Measurements from ENCODE around the gene GALNT14.

The GALNT14 gene

DNA sequence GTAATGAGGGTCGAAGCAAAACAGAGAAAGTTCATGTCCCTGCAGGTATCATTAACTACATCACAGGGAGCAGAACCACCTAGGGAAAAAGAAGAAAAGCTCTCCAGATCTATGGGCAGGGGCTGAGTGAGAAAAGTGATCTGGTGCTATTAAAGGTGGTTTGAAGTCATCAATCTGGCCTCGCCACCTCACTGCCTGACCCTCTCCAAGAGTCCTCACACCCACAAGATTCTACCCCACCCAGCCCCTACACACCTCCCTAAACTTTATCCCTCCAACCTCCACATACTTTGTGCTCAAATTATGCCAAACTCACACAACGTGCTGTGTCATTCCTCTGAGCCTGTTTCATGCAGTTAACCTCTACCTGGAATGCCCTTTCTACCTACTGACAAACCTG is 2.2 kb downstream of the GALNT14 start:
- no peak for DNase-seq (ENCODE audit: low read depth)

DNA sequence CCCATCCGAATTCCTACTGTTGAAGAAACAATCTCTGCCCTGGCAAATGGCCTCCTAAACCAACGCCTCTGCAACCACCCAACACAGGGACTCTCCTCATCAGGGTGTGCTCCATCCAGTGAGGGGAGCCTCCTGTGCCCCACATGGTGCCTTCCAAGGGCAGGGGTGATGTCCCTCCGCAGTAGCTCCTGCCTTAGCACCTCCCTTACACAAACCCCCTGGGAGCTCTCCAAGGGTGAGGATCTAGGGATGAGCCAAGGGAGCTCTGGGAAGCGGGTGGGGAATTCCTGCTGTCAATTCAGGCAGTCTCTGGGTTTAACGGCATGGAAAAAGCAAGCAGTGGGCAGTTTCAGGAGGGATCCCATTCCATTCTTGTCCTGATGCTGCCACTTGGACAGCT is 3.8 kb downstream of the GALNT14 start:
- DNase-seq (ENCODE audit: low read depth): no peak

DNA sequence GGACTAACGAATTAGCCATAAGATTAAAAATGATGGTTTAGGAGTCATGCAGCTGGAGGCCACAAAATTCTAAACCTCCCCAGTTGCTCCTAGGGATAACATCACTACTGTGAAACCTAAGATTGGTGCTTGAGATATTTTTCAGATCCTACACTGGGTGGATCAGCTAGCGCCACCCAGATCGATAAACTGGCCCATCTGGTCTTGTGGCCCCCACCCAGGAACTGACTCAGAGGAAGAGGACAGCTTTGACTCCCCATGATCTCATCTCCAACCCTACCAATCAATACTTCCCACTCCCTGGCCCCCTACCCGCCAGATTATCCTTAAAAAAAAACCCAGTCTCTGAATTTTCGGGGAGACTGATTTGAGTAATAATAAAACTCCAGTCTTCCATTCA is 5.5 kb downstream of the GALNT14 start:
- DNase-seq (ENCODE audit: low read depth): no peak

DNA sequence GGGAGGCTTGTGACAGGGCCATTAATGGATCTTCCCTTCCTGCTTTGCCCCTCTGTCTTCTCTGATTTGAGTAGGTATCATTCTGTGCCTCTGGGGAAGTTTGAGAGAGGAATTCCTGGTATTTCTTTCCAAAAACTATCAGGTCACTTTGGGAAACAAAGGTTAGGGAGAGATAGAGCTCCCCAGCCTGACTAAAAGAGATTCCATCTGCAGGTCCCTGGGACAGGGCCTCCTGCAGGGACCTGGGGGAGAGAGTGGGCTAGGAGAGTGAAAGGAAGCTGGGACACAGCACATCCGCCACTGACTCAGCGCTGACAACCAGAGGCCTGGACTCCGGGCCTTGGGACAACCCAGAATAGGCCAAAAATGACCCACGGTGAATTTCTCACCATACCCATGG is 6.4 kb downstream of the GALNT14 start:
- no peak for DNase-seq (ENCODE audit: low read depth)

DNA sequence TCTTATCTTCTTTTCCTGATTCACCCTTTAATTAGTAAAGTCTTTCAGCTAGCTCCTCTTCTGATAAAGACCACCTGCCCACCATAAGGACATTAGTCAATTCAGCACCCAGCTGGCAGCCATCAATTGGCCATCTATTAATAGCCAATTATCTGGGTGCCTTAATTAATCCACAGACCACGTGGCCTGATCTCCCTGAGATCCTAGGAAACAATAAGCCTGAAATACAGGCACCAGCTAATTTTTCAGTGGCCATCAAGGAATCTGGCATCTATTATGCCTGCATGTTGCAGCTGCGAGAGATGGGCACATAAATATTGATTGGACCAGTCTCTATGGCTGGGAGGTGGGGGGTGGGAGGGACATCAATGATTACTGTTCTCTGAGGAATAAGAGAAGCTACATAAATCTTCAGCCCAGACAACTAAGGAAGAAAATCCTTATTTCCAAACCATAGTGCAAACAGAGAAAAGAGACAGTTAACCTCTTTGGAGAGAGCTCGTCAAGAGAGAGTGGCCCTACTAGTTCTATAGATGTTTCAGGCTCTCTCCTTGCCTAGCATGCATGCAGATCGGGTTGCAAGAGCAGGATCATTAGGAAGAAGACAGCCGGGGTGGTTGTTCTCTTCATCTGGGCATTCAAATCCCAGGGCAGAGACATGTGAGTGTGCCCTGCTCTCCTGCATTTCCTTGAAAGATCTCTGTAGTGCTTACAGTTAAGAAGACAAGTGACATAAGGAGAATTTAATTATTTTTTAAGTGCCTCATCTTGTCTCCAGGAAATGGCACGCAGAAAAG is 8.7 kb downstream of the GALNT14 start:
- DNase-seq (ENCODE audit: low read depth): no peak

DNA sequence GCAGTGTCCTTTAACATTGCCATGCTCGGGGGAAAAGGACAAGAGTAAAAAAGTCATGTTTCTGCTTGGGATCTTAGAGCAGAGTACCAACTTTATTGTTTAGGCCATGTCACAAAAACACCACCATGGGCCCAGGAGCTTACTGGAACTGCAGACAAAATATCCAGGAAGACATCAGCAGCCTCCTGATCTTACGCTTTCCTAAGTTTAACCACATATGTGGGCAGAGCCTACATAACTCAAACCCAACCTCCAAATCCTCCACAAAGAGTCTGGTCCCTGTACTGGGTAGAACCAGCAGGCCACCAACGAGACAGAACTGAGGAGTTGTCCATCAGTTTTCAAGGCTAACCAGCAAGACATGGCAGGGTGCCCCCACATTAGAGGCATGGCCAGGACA is 10.3 kb downstream of the GALNT14 start:
- no peak for DNase-seq (ENCODE audit: low read depth)

DNA sequence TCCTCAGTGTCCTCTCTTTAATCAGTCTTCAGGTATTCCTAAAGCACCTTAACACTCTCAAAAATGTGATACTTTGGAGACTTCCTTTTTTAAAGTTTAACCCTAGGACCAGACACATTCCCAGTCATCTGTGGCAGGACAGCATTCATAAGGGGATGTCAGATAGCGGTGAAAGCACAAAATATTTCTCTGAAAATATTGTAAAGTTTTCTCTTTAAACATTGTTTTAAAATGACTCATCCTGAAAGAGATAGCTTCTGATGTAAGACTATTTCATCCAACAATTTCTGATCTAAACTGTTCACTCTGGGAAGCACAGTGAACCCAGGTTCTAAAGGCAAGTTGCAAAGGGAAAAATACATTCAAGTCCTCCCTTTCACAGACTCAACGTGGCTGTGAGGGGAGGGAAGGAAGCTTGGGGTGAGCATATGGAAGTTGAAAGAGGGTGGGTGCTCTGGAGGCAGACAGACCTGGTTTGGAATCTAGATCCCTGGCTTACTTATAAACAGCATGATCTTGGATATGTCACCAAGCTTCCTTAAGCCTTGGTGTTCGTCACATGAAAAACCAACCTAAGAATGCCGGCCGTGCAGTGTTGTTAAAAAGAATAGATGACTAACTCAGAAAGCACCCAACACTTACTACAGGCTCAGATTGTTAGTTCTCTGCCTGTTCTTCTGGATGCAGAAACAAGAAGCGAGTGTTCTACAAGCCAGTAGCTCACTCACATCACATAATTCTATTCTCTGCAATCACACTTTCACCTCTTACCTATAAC is 12.1 kb downstream of the GALNT14 start:
- DNase-seq (ENCODE audit: low read depth): no peak

DNA sequence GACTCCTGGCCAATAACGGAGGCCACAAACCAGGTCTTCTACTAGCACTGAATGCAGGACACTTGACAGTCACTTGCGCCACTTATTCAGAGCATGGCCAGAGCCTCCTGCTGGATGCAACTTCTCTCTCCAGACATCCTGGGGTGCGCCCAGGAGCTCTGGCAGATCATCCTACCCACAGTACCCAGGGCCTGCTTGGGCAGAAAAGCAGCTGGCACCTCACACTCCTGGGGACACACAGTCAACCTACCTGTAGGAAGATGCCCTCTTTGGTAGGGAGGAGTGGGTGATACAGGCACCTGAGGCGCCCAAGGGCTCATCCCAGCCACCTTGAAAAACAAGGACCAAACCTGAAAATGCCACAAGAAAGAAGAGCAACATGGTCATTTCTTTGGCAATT is 13.3 kb downstream of the GALNT14 start:
- DNase-seq (ENCODE audit: low read depth): no peak

DNA sequence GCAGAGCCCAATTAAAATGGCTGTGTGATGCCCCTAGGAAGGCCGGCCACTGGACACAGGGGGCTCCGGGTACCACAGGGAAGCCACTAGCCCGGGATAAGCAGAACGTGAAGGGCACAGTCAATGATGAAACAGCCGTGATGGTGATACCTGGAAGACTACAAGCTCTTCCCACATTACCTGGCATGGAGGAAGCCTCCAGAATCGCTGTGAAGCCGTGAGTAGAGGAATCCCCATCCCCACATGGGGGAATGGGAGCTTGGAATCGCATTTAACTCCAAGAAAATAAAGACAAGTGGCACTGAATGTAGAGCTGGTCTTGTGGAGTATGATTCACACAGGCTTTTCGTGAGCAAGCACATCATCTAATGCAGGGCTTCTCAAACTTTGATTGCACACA is 16.1 kb downstream of the GALNT14 start:
- DNase-seq (ENCODE audit: low read depth): no peak

DNA sequence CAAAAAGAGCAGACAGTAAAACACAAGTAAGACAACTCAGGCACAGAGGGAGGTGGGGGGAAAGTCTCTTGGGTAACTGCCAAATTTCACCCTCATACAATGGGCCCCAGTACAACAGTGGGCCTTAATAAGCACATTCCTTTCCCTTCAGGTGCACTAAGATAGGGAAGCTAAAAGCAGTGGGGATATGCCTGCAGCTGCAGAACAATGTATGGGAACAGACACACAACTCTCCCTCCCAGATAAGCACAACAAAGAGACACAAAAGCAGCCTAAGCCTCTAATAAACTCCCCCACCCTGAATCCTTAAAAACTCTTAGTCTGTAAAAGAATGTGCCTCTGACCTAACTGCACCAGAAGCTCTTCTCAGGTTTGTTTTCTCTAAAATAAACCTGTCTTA is 24.5 kb downstream of the GALNT14 start:
- DNase-seq (ENCODE audit: low read depth): no peak

DNA sequence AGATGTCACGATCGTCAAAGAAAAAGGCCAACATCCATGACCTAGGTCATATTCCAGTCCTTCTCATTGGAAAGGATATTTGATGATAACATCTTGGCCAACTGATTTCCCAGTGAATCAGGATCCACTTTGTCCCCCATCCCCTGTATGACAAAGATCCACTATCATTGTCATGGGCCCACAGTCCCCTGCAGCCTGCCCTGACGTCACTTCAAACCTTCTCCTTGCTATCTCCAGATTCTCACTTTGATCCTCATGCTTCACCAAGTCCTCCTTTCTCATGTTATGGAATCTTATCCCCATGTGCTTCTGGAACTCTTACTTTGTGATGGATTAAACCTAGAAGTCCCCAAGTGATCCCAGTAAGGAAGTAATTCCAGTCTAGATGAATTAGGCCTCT is 25.7 kb downstream of the GALNT14 start:
- DNase-seq (ENCODE audit: low read depth): no peak

DNA sequence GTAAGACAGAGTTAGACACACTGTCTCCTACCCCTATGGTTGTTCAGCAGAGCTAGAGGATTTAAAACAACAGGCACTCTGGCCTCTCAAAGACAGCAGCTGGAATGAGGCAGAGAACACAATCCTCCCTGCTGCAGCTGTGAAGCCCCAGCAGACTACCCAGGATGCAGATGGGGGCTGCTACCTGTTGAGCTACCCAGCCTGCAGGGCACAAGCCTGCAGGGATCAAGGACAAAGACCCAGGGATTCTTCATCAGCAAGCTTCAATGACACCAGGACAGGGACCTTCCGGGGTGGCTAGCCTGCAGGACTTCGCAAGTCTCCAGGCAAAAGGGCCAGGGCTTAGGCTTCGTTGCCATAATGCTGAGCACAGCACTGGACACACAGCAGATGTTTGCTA is 27.2 kb downstream of the GALNT14 start:
- DNase-seq (ENCODE audit: low read depth): no peak

DNA sequence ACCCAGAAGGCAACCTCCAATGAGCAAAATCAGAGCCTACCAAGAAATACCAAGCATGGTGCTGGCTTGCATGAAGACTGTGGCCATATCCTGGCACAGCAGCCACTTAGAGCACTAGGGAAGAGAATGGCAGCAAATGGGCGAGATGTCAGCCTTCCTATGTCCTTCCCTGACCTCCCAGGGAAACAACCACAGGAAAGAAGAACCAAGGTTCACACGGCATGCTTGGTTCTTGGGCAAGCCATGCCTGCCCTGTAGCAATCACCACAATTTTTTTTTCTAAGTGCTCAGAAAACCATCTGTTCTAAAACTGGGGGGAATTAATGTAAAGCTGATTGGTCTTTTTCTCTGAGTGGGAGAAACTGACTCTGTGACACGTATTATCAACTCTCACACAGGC is 27.8 kb downstream of the GALNT14 start:
- DNase-seq (ENCODE audit: low read depth): no peak

DNA sequence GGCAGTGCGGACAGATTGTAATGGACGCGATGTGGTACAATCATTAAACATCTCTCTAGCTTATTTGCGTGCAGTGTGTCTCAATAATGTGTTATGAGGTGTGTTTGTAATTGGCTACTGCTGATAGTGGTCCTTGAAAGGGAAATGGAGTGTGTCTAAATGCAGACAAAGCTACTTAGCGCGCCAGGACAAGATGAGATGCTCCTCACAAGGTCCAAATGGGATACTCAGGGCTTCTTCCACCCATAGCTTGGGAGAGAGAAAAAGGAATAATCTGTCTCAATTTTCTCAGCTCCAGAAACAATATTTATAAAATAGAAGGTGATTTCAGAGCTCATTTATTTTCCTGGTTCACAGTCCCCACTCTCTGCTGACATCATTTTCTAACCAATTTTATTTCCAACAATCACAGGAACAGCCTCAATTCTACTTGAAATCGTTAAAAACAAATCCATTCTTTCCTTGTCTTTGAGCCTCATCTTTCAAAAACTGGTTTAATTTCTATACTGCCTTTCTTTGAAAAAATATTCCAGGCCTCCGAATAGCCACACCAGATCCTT is 28.5 kb downstream of the GALNT14 start:
- DNase-seq (ENCODE audit: low read depth): no peak

DNA sequence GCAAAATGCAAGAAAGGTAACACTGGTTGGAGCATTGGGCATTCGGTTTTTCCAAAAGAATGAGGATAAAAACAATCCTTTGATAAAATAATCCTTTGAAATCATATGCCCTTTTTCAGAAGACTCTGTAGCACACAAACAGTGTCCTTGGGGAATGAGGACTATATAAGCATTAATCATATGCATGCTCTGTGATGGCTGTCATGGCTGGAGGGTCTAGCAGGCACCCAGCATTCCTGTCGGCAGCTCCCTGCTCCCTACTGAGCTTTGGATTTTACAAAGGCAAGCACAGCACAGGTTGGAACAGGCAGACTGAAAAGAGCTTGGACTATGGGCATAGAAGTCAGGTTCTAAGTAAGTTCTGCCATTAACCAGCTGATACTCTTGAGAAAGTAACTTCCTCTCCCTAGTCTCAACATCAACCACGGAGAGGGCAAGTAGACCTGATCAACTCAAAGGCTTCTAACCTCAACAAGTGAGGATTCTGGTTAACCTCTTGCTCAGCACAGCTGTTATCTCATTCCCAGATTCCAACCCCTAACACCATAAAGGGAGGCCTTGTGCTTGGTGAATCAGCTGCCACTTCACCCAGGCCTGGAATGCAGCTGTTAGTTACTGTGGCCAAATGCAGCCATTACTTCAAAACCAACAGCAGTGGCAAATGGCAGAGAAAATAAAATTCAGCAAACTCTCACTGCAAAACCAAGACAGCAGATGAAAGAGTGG is 29.5 kb downstream of the GALNT14 start:
- no peak for DNase-seq (ENCODE audit: low read depth)

DNA sequence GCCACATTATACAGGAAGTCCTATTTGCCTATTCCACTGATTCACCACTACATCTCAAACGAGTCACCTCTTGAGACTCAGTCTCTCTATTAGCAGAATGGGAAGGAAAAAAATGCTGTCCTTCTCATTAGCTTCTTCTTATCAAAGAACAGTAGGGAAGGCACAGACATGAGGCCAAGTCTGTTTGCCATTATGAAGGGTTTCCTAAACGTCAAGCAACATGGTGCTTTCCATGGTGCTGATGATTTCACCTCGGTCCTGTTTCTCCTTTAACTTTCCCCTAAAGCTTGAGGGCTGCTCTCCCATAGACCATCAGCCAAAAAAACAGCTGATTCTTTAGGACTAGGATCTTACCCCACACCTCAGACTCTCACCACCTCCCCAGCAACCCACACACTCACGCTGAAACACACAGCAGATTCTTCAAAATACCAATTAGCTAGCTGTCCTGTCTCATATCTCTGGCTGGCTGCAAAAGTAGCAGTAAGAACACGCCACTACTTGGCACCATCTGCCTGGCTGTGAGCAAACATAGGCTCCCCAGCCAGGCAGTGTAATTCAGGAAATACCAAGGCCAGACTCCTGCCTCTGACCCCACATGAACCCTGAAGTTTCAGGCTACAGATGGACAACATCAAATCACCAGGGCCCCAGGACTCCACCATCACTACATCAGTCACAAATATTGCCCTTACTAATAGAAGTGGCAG is 30.5 kb downstream of the GALNT14 start:
- no peak for DNase-seq (ENCODE audit: low read depth)

DNA sequence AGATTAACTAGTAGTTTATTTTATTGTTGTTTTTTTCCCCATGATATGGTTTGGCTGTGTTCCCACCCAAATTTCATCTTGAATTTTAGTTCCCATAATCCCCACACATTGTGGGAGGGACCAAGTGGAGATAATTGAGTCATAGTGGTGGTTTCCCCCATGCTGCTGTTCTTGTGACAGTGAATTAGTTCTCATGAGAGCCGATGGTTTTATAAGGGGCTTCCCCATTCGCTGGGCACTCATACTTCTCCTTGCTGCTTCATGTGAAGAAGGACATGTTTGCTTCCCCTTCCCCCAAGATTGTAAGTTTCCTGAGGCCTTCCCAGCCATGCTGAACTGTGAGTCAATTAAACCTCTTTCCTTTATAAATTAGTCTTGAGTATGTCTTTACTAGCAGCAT is 36.5 kb downstream of the GALNT14 start:
- DNase-seq (ENCODE audit: low read depth): no peak

DNA sequence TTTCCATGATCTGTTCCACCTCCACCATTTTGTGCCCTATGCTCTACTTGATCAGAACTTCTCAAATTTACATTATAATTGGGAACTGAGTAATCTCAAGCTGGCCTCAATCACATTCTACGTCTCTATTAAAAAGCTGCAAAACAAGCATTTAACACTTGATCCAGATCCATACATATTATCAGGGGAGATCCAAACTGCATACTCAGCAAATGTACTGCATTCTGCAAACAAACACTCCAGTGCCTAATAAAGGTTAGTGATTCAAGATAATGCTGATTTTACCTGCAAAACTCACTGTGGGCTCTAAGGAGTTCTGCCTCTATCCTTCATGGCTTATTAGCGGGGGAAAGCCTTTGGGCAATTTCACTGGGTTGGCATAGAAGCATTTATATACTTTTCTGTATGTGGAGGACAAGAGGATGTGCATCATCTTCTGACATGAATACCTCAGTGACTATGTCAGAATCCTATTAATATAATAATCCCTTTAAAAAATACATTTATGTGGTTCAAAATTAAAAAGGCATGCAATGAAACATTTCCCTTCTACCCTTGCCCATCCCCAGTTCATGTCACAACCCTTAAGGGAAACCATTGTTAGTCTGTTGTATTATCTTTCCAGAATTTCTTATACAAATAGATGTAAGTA is 40.2 kb downstream of the GALNT14 start:
- DNase-seq (ENCODE audit: low read depth): no peak

DNA sequence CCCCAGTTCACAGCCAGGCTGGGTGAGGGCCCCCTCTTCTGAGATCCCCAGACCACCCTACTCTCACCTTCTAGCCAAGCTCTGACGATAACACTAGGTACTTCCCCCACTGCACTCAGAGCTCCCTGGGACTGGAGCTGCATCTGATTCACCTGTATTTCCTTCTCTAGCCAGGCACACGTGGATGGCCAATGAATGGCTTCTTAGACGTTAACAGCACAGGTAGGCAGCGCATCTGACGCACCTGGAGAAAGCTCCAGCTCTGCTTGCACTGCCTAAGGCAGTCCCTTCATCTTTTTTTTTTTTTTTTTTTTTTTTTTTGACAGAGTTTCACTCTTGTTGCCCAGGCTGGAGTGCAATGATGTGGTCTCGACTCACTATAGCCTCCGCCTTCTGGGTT is 48.1 kb downstream of the GALNT14 start:
- no peak for DNase-seq (ENCODE audit: low read depth)

DNA sequence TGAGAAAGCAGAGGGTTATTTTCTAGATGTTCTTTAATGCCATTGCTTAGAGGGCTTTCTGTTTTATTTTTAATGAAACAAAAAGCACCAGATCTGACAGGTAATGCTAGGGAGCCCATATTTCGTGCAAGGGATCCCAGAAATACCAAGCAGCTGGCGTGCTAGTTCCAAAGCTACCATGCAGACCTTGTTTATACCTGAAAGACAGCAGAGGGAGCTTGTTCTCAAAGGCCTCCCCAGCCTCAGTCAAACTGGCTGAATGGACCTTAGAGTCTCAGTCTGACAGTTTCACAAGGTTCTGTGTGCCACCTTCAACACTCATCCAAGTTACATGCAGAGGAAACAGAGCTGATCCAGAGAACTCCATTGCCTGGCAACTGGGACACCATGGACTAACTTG is 48.6 kb downstream of the GALNT14 start:
- DNase-seq (ENCODE audit: low read depth): no peak

DNA sequence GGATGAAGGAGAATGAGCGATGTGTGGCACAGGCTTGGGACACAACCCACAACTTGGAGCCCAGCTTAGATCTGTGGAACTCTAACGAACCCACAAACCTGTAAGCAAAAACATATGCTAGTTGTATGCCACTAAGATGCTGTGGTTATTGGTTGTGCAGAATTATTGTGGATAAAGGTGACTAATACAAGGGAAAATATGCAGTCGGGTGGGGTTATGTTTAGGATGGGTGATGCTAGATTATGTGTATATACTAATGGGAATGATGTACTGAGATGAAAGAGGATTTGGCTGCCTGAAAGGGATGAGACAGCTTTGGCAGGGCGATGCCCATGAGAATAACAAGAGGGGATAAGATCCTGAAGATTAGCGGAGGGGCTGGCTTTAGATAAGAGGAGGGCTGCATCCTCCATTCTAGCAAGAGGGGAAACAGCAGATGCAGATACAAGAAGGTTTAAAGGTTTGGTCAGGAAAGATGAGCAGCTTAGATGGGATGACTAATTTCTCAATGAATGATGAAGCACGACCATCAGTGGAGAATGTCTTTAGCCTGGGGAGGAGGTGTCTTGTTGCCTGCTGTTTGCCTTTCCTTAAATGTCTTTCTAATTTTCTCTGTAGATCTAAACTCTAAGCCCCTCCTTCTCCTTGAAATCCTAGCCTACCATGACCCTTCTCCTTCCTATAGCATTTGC is 49.6 kb downstream of the GALNT14 start:
- DNase-seq (ENCODE audit: low read depth): no peak

All from activated T-cell treated with anti-CD3 and anti-CD28 coated beads for 48 hours (primary cell).